ENCODE measurements around the gene TBC1D1. TPM values are rescaled to one million over a fixed set of nuclear protein-coding genes. Genes with fewer than 3 reads are reported as not detected.

TBC1D1 gene
- total and polyA plus RNA-seq, 2 of the 8 experiments (the other 6 are each of a cell fraction or from before 2014, with no cell fraction given), result 96.9 to 162 TPM

DNA sequence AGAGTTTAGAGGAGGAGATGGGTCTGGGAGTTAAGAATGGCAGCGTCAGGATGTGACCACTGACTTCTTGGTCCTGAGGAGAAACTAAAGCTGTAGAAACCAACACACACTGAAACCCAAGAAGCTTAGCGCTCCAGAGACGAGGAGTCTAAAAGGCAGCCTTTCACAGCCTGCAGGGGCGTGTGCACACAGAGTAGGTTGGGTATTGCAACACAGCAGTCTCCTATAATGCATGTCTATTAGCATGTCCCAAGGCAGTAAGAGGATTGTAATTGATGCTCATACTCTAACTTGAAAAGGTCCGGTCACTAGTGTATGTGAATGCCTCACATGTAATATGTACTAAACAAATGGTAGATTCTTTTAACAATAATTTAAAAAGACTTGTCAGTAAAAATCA is 126.7 kb downstream of the TBC1D1 start:
- Histone ChIP-seq H2BK5ac (ENCODE audit: low read depth, low read length) (no peak overlapping the region), H4K5ac (ENCODE audit: insufficient read length, low read depth, low read length) (no peak overlapping the region), H3K79me2 (ENCODE audit: control insufficient read depth in 1 of 2, insufficient read depth in 2 of 2, low read length in 2 of 2) (no peaks in the 10 kb centered on the region; a peak in 1 of 4 replicates), H3K27ac (ENCODE audit: low read depth, low read length) (no peak overlapping the region), H2BK120ac (replicated peaks; ENCODE audit: low read depth, low read length) (no peak overlapping the region), H3K9ac (replicated peaks in 1 of 4; ENCODE audit: extremely low read depth in 1 of 4, low read depth in 3 of 4, low read length in 3 of 4) (no peak overlapping the region; a peak in 1 of 7 replicates), H4K8ac (ENCODE audit: extremely low read depth, insufficient read depth, low read length) (no peak overlapping the region), H3K4me3 (ENCODE audit: extremely low read depth in 1 of 4, insufficient read depth in 2 of 4, low read depth in 3 of 4, low read length in 4 of 4) (no peak overlapping the region), H2BK15ac (ENCODE audit: low read length) (no peak overlapping the region), H4K91ac (replicated peaks; ENCODE audit: insufficient read length, low read length) (no peak overlapping the region), H3K79me1 (ENCODE audit: low read depth, low read length) (peaks cover 2% of the 10 kb centered on the region; the same call in 1 of the 2 replicates), H2BK20ac (ENCODE audit: low read length) (no peak overlapping the region), H3K36me3 (ENCODE audit: control insufficient read depth in 2 of 4, insufficient read depth in 4 of 4, low read length in 3 of 4) (peaks cover 3 to 26% (median 16%) of the 10 kb centered on the region in 4 experiments; a peak in 7 of 8 replicates), H3K23me2 (ENCODE audit: low read depth, low read length) (no peaks in the 10 kb centered on the region), H3K56ac (replicated peaks; ENCODE audit: insufficient read length, low read depth, low read length) (no peak overlapping the region), H3K9me3 (ENCODE audit: insufficient read depth in 2 of 2, low read depth in 1 of 2, low read length in 1 of 2) (no peaks in the 10 kb centered on the region), H3K18ac (ENCODE audit: extremely low read depth, low read length) (no peak overlapping the region), H2BK12ac (ENCODE audit: low read depth, low read length) (no peak overlapping the region), H3K4me1 (replicated peaks in 1 of 4; ENCODE audit: control insufficient read depth in 3 of 4, insufficient read depth in 4 of 4, low read length in 3 of 4) (no peaks in the 10 kb centered on the region; a peak in 1 of 7 replicates), H3K4me2 (ENCODE audit: insufficient read depth in 1 of 2, low read depth in 2 of 2, low read length in 2 of 2) (no peak overlapping the region), H2AK5ac (ENCODE audit: low read depth, low read length) (no peak overlapping the region), H3K4ac (replicated peaks; ENCODE audit: insufficient read length, low read depth, low read length) (no peak overlapping the region), H3K14ac (ENCODE audit: insufficient read length) (no peak overlapping the region), H3K27me3 (replicated peaks in 1 of 4; ENCODE audit: control insufficient read depth in 3 of 4, extremely low read depth in 1 of 4, insufficient read depth in 3 of 4, low read length in 3 of 4) (no peaks in the 10 kb centered on the region), H4K20me1 (replicated peaks in 1 of 2; ENCODE audit: control insufficient read depth in 1 of 2, insufficient read depth in 2 of 2, low read length in 2 of 2) (no peaks in the 10 kb centered on the region), H2AFZ (ENCODE audit: low read length) (no peak overlapping the region), H3K23ac (ENCODE audit: insufficient read length) (no peak overlapping the region)
- no peak for FAIRE-seq
- 97% methylated on average over 5 of the region's 5 CpGs; no CpG with 5 or more reads in 1 of the 2 experiments for WGBS, 2 experiments (ENCODE audit: extremely low coverage in 1 of 2, insufficient coverage in 1 of 2, insufficient read length in 1 of 2, insufficient replicate concordance in 2 of 2, low coverage in 1 of 2, low lambda C conversion rate in 2 of 2, missing lambda C conversion rate in 1 of 2)
- no peak for DNase-seq (ENCODE audit: low read depth in 1 of 2, low spot score in 2 of 2)
- POLR2A ChIA-PET (ENCODE audit: partially characterized antibody), result interaction anchor here (0.8 to 1.4 kb wide), 3 partner anchors 9 to 63 kb away, joined by 3 read pairs; no protein-coding TSS in a partner anchor
- TF ChIP-seq RBBP5 (IDR thresholded peaks at IDR 0.05; ENCODE audit: borderline replicate concordance, low read depth, low read length) (no peak), CEBPB (IDR thresholded peaks at IDR 0.05; ENCODE audit: low read depth, low read length) (peak; percentile 78)
- CTCF ChIA-PET (ENCODE audit: partially characterized antibody), result interaction anchor here (1.8 to 2.3 kb wide), 2 partner anchors 13 to 64 kb away, joined by 3 to 10 read pairs; no protein-coding TSS in a partner anchor
